ENCODE measurements around the gene HTT.

The HTT gene

GRCh38 chr4:3233391-3234071, 159.1 kb downstream of the HTT start:
- TF ChIP-seq POLR2AphosphoS5 (IDR thresholded peaks at IDR 0.05; ENCODE audit: borderline replicate concordance, low read depth, low read length) (no peak), FOXP2 (optimal IDR thresholded peaks at IDR 0.05; ENCODE audit: control extremely low read depth, extremely low read length, insufficient read depth) (no peak), EZH2 (IDR thresholded peaks at IDR 0.05) (no peak)
- Histone ChIP-seq H3K27ac (no peak overlapping the region), H3K9ac (ENCODE audit: insufficient read length) (no peak overlapping the region), H3K4me3 (no peak overlapping the region), H3K9me3 (ENCODE audit: low read depth, low read length) (no peaks in the 10 kb centered on the region), H3K36me3 (ENCODE audit: insufficient read depth, low read length) (peaks cover 37% of the 10 kb centered on the region; the same call in 1 of the 2 replicates)
- DNase-seq (ENCODE audit: low read depth, low spot score): no peak

- Histone ChIP-seq H3K9me3 (ENCODE audit: low read depth, low read length) (no peaks in the 10 kb centered on the region), H3K4me3 (no peak overlapping the region), H3K36me3 (ENCODE audit: insufficient read depth, low read length) (peaks cover 28% of the 10 kb centered on the region; the same call in 1 of the 2 replicates), H3K9ac (ENCODE audit: insufficient read length) (no peak overlapping the region), H3K27ac (no peak overlapping the region)
- DNase-seq (ENCODE audit: low read depth, low spot score): no peak
- TF ChIP-seq EZH2 (IDR thresholded peaks at IDR 0.05): no peak
- TF ChIP-seq FOXP2 (optimal IDR thresholded peaks at IDR 0.05; ENCODE audit: control extremely low read depth, extremely low read length, insufficient read depth): no peak
- no peak for TF ChIP-seq POLR2AphosphoS5 (IDR thresholded peaks at IDR 0.05; ENCODE audit: borderline replicate concordance, low read depth, low read length)
These were observed 159.9 kb downstream of the HTT start for GRCh38 chr4:3234171-3235029.

GRCh38 chr4:3235030-3235345, 160.5 kb downstream of the HTT start:
- TF ChIP-seq FOXP2 (optimal IDR thresholded peaks at IDR 0.05; ENCODE audit: control extremely low read depth, extremely low read length, insufficient read depth) (no peak), EZH2 (IDR thresholded peaks at IDR 0.05) (no peak), POLR2AphosphoS5 (IDR thresholded peaks at IDR 0.05; ENCODE audit: borderline replicate concordance, low read depth, low read length) (no peak)
- Histone ChIP-seq H3K4me3 (no peak overlapping the region), H3K9me3 (ENCODE audit: low read depth, low read length) (no peaks in the 10 kb centered on the region), H3K9ac (ENCODE audit: insufficient read length) (no peak overlapping the region), H3K36me3 (ENCODE audit: insufficient read depth, low read length) (peaks cover 22% of the 10 kb centered on the region; the same call in 1 of the 2 replicates), H3K27ac (no peak overlapping the region)
- no peak for DNase-seq (ENCODE audit: low read depth, low spot score)

- Histone ChIP-seq H3K9me3 (ENCODE audit: low read depth, low read length) (no peaks in the 10 kb centered on the region), H3K27ac (no peak overlapping the region), H3K36me3 (ENCODE audit: insufficient read depth, low read length) (peaks cover 16% of the 10 kb centered on the region; the same call in 1 of the 2 replicates)
These were observed 161.1 kb downstream of the HTT start for GRCh38 chr4:3235581-3235980.

GRCh38 chr4:3236326-3236878, 161.9 kb downstream of the HTT start:
- Histone ChIP-seq H3K36me3 (ENCODE audit: insufficient read depth, low read length) (peaks cover 9% of the 10 kb centered on the region; the same call in 1 of the 2 replicates), H3K9ac (ENCODE audit: insufficient read length) (no peak overlapping the region), H3K27ac (no peak overlapping the region), H3K9me3 (ENCODE audit: low read depth, low read length) (no peaks in the 10 kb centered on the region), H3K4me3 (no peak overlapping the region)
- no peak for DNase-seq (ENCODE audit: low read depth, low spot score)
- TF ChIP-seq EZH2 (IDR thresholded peaks at IDR 0.05) (no peak), FOXP2 (optimal IDR thresholded peaks at IDR 0.05; ENCODE audit: control extremely low read depth, extremely low read length, insufficient read depth) (no peak), POLR2AphosphoS5 (IDR thresholded peaks at IDR 0.05; ENCODE audit: borderline replicate concordance, low read depth, low read length) (no peak)

More at GRCh38 chr4:3235581-3235980, 161.1 kb downstream of the HTT start:
- no peak for DNase-seq (ENCODE audit: low read depth, low spot score)
- Histone ChIP-seq H3K9ac (ENCODE audit: insufficient read length) (no peak overlapping the region), H3K4me3 (no peak overlapping the region)
- TF ChIP-seq FOXP2 (optimal IDR thresholded peaks at IDR 0.05; ENCODE audit: control extremely low read depth, extremely low read length, insufficient read depth): no peak
- TF ChIP-seq POLR2AphosphoS5 (IDR thresholded peaks at IDR 0.05; ENCODE audit: borderline replicate concordance, low read depth, low read length): no peak
- TF ChIP-seq EZH2 (IDR thresholded peaks at IDR 0.05): no peak

GRCh38 chr4:3237266-3237665, 162.8 kb downstream of the HTT start:
- TF ChIP-seq EZH2 (IDR thresholded peaks at IDR 0.05) (no peak), FOXP2 (optimal IDR thresholded peaks at IDR 0.05; ENCODE audit: control extremely low read depth, extremely low read length, insufficient read depth) (no peak), POLR2AphosphoS5 (IDR thresholded peaks at IDR 0.05; ENCODE audit: borderline replicate concordance, low read depth, low read length) (no peak)
- no peak for DNase-seq (ENCODE audit: low read depth, low spot score)
- Histone ChIP-seq H3K27ac (no peak overlapping the region), H3K9me3 (ENCODE audit: low read depth, low read length) (no peaks in the 10 kb centered on the region), H3K4me3 (no peak overlapping the region), H3K9ac (ENCODE audit: insufficient read length) (no peak overlapping the region), H3K36me3 (ENCODE audit: insufficient read depth, low read length) (peaks cover 9% of the 10 kb centered on the region; the same call in 1 of the 2 replicates)

- peaks cover 5% of the 10 kb centered on the region; the same call in 1 of the 2 replicates for H3K36me3 ChIP-seq (ENCODE audit: insufficient read depth, low read length)
- DNase-seq (ENCODE audit: low read depth, low spot score): no peak
- H3K4me3 ChIP-seq: no peak overlapping the region
- H3K27ac ChIP-seq: no peak overlapping the region
- TF ChIP-seq EZH2 (IDR thresholded peaks at IDR 0.05) (no peak), POLR2AphosphoS5 (IDR thresholded peaks at IDR 0.05; ENCODE audit: borderline replicate concordance, low read depth, low read length) (no peak), FOXP2 (optimal IDR thresholded peaks at IDR 0.05; ENCODE audit: control extremely low read depth, extremely low read length, insufficient read depth) (no peak)
- H3K9ac ChIP-seq (ENCODE audit: insufficient read length): no peak overlapping the region
- H3K9me3 ChIP-seq (ENCODE audit: low read depth, low read length): no peaks in the 10 kb centered on the region
These were observed 163.5 kb downstream of the HTT start for GRCh38 chr4:3237712-3238560.
